HG02623 (cell line): ENCODE results near the gene ACE.

Experiments
- ATAC-seq: cut with Tn5 transposase; IDR thresholded peaks from one replicate; pipeline ENCODE4 v1.9.1; 2021; ENCODE audit warnings: moderate library complexity; ENCODE audit not compliant: unreplicated experiment

Gene ACE

GRCh38 chr17:63476854-63477479, at the start of gene ACE:
TSS of gene ACE (plus strand) at chr17:63477061. CDS start at chr17:63477095, 34 bp downstream.
- no peak for ATAC-seq

- no peak for ATAC-seq
Measured at GRCh38 chr17:63429766-63430165, 47.1 kb upstream of the ACE start.

GRCh38 chr17:63430223-63430622, 46.6 kb upstream of the ACE start:
- ATAC-seq = no peak

- no peak for ATAC-seq
Measured at GRCh38 chr17:63431618-63431938, 45.3 kb upstream of the ACE start.

- no peak for ATAC-seq
Measured at GRCh38 chr17:63431939-63432804, 44.7 kb upstream of the ACE start.

- no peak for ATAC-seq
Measured at GRCh38 chr17:63433746-63434591, 42.9 kb upstream of the ACE start.

- no peak for ATAC-seq
Measured at GRCh38 chr17:63434951-63435571, 41.8 kb upstream of the ACE start.

- no peak for ATAC-seq
Measured at GRCh38 chr17:63435681-63436522, 41.0 kb upstream of the ACE start.

GRCh38 chr17:63436523-63437110, 40.2 kb upstream of the ACE start:
- no peak for ATAC-seq

- no peak for ATAC-seq
Measured at GRCh38 chr17:63437287-63438091, 39.4 kb upstream of the ACE start.

GRCh38 chr17:63438092-63439051, 38.5 kb upstream of the ACE start:
- ATAC-seq = no peak

- no peak for ATAC-seq
Measured at GRCh38 chr17:63439687-63440086, 37.2 kb upstream of the ACE start.

- ATAC-seq = no peak
Measured at GRCh38 chr17:63440127-63440769, 36.6 kb upstream of the ACE start.

- ATAC-seq = no peak
Measured at GRCh38 chr17:63440770-63441335, 36.0 kb upstream of the ACE start.

- no peak for ATAC-seq
Measured at GRCh38 chr17:63441654-63442053, 35.2 kb upstream of the ACE start.

GRCh38 chr17:63442074-63442473, 34.8 kb upstream of the ACE start:
- no peak for ATAC-seq

GRCh38 chr17:63442549-63443035, 34.3 kb upstream of the ACE start:
- ATAC-seq = no peak
